Stimulated activated naive B cell treated with anti-CD40 and anti-IgM and Interleukin-4, amounts not matched to agents 10 μg/mL and 1 μg/mL and 100 μg/mL, for 72 hours (primary cell): ENCODE data around the gene WWOX.

ENCODE experiments used
- ATAC-seq, 2 donors: fragments of 150-1000 bp; cut with Tn5 transposase; replicated peaks; 2 replicates each; pipeline ENCODE4 v1.10.0; 2021; ENCODE audit warnings: moderate library complexity in 1 of 2
- DNase-seq: peaks from one replicate; pipeline ENCODE4 v3.0.0; 2021
- H3K27ac Mint-ChIP-seq: one replicate; pipeline ENCODE4 v1.8.0; 2022; ENCODE audit warnings: mild to moderate bottlenecking, mixed read lengths
- H3K27me3 Mint-ChIP-seq, 2 donors: one replicate each; pipeline ENCODE4 v1.8.0; 2022; ENCODE audit warnings: mixed read lengths in 2 of 2
- H3K36me3 Mint-ChIP-seq, 2 donors: one replicate each; pipeline ENCODE4 v1.8.0; 2022; ENCODE audit warnings: mixed read lengths in 2 of 2, mild to moderate bottlenecking in 1 of 2
- H3K4me1 Mint-ChIP-seq, 2 donors: one replicate each; pipeline ENCODE4 v1.8.0; 2022; ENCODE audit warnings: mixed read lengths in 2 of 2, mild to moderate bottlenecking in 1 of 2
- H3K4me3 Mint-ChIP-seq, 2 donors: one replicate each; pipeline ENCODE4 v1.8.0; 2022; ENCODE audit warnings: mild to moderate bottlenecking in 2 of 2, mixed read lengths in 2 of 2, moderate library complexity in 1 of 2
- H3K9me3 Mint-ChIP-seq, 2 donors: one replicate each; pipeline ENCODE4 v1.8.0; 2022; ENCODE audit warnings: mixed read lengths in 2 of 2, mild to moderate bottlenecking in 1 of 2

Gene WWOX

DNA sequence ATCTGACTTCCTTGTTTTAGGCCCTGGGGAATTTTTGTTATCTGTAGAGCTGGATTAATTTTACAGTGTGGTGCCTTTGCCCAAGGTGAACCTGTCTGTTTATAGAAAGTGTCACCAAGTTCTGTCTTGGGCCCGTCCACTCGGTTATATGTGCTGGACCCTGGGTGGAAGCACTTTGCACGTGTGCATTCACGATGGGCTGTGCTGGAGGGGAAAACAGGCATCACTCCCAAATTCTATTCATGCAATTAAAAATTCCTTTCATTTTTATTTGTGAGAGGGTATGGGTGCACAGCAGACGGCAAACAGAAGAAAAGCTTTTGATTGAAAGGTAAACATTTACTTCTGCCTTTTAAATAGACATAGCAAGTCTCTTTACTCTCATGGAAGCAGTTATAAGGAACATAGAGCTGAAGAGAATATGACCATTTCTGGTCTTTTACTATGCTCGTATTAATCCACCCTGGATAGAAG, 101.2 kb downstream of the WWOX start:
- peaks cover 0 to 2% of the 10 kb centered on the region in 2 donors for H3K9me3 Mint-ChIP-seq
- DNase-seq = no peak
- H3K36me3 Mint-ChIP-seq = peaks cover 0 to 3% of the 10 kb centered on the region in 2 donors
- ATAC-seq = no peak
- no peak overlapping the region for H3K4me3 Mint-ChIP-seq
- H3K27me3 Mint-ChIP-seq = no peaks in the 10 kb centered on the region
- H3K4me1 Mint-ChIP-seq = peaks cover 0 to 2% of the 10 kb centered on the region in 2 donors
- H3K27ac Mint-ChIP-seq = no peak overlapping the region

DNA sequence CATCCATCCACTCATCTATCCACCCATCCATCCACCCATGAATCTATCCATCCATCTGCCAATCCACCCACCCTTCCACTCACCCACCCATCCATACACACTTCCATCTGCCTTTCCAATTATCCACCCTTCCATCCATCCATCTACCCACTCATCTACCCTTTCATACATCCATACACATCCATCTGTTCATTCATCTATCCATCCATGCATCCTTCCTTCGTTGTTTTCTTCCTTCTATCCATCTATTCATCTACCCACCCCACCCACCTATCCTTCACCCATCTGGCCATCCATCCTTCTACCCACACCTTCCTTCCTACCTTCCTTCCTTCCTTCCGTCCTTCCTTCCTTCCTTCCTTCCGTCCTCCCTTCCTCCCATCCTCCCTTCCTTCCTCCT, 106.1 kb downstream of the WWOX start:
- Mint-ChIP-seq H3K9me3 (peaks cover 0 to 2% of the 10 kb centered on the region in 2 donors), H3K4me1 (no peaks in the 10 kb centered on the region), H3K36me3 (peaks cover 0 to 3% of the 10 kb centered on the region in 2 donors), H3K27me3 (no peaks in the 10 kb centered on the region), H3K27ac (no peak overlapping the region), H3K4me3 (no peak overlapping the region)
- ATAC-seq (no peak), DNase-seq (no peak)

DNA sequence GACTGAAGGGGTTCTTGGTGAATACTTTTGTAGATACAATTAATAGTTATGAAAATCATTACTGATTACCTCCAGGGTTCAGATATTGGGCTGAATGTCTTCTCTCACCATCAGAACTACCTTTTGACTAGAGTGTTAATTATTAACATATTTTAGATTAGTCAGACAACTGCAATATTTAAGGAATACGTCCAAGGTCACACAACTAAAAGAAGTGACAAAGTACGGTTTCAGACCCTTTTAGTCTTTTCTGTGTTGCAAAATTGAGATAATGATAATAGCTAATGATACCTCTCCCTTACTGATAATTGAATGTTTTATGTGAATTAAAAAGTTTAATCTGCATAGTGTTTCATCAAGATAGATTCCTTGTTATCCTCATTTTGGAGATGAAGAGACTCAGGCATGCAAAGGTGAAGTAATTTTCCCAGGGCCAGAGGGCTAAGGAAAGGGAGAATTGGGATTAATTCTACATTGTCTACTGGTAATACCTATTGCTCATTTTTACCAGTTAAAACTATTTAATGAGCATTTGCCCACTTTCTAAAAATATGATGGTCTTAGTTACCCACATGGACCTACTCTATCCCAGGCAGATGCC, 107.3 kb downstream of the WWOX start:
- peaks cover 0 to 7% of the 10 kb centered on the region in 2 donors for H3K36me3 Mint-ChIP-seq
- no peaks in the 10 kb centered on the region for H3K4me1 Mint-ChIP-seq
- no peak overlapping the region for H3K27ac Mint-ChIP-seq
- no peak overlapping the region for H3K4me3 Mint-ChIP-seq
- peaks cover 0 to 2% of the 10 kb centered on the region in 2 donors for H3K9me3 Mint-ChIP-seq
- ATAC-seq (no peak), DNase-seq (no peak)
- H3K27me3 Mint-ChIP-seq = no peaks in the 10 kb centered on the region

DNA sequence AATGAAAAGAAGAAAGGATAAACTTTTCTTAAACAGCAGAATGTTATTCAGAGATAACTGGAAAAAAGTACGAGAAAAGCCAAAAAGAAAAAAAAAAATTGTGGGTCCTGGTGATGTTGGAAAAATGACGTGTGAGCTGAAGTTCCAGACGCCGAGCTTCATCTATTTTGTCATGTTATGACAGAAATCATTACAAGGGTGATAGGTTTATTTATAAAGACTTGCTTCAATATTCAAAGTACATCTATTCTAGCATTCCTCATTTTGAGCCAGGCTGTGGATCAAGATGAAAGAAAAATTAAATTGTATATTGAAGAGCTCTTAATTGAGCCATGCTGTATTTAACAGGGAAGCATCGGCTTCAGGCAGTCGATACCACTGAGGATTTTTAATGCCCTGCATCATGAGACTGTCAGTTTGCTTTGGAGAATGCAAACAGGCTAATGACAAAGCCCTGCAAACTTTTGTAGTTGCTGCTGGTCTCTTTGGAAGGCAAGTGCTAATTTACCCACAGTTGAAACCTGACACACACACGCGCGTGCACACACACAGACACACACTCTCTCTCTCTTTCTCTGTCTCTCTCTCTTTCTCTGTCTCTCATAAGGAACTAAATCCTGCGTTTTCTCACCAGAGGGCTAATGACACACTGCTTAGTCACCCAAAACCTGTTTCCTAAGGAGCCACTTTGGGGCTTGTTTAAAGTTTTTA, 110.7 kb downstream of the WWOX start:
- no peaks in the 10 kb centered on the region for H3K27me3 Mint-ChIP-seq
- no peak overlapping the region for H3K4me3 Mint-ChIP-seq
- peaks cover 2 to 6% of the 10 kb centered on the region in 2 donors for H3K4me1 Mint-ChIP-seq
- no peak for DNase-seq
- H3K9me3 Mint-ChIP-seq = peaks cover 3% of the 10 kb centered on the region in 2 donors
- no peak overlapping the region for H3K27ac Mint-ChIP-seq
- peaks cover 0 to 6% of the 10 kb centered on the region in 2 donors for H3K36me3 Mint-ChIP-seq
- ATAC-seq = no peak

DNA sequence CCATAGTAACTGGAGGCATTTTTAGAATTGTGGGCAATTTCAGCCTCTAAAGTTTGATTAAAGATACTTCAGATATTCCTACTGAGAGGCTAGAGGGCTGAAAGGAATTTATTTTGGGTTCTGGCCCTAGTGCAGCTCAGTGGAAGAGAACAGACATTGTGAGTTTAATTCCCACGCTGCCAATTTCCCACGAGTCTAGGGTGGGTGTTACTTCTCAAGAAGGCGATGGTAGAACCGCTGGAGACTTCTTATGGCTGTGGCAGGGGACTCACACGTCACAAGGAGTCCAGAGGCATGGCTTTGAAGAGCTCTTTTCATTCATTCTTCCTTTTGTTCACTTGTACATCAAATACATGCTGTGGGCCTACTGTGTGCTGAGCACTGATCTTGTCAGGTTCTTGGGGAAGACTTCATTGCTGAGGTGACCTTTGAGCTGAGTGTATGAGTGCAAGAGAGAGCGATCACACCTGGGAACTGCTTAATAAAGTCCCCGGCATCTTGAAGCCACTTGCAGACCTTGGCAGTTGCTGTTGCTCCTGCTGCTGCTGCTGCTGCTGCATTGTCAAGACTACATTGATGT, 111.7 kb downstream of the WWOX start:
- peaks cover 0 to 10% of the 10 kb centered on the region in 2 donors for H3K36me3 Mint-ChIP-seq
- H3K4me1 Mint-ChIP-seq = peaks cover 2 to 9% of the 10 kb centered on the region in 2 donors
- H3K27ac Mint-ChIP-seq = no peak overlapping the region

DNA sequence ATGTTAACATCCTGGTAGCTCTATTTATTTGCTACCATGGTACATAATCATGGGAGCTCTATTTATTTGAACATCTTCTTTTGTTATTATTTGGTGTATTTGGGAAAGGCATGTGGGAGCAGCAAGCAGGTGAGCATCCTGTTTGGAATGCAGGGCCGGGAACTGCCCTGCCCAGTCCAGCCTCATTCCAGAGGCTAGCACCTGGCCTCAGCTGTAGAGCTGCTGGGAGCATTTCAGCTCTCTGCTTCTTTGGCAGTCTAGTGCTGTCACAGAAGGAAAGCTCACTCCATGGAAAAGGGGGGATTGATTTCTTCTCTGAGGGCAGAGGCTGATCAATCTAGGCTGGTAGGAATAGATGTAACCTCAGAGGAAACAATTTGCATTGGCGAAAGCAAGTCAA, 112.5 kb downstream of the WWOX start:
- ATAC-seq = no peak
- Mint-ChIP-seq H3K9me3 (peaks cover 3 to 5% of the 10 kb centered on the region in 2 donors), H3K4me1 (peaks cover 2 to 9% of the 10 kb centered on the region in 2 donors), H3K27me3 (no peaks in the 10 kb centered on the region), H3K36me3 (peaks cover under 1 to 10% of the 10 kb centered on the region in 2 donors), H3K27ac (no peak overlapping the region), H3K4me3 (no peak overlapping the region)
- DNase-seq = no peak

More for the DNA sequence above, 111.7 kb downstream of the WWOX start:
- Mint-ChIP-seq H3K27me3 (no peaks in the 10 kb centered on the region), H3K9me3 (peaks cover 3 to 5% of the 10 kb centered on the region in 2 donors), H3K4me3 (no peak overlapping the region)
- ATAC-seq (no peak), DNase-seq (no peak)

DNA sequence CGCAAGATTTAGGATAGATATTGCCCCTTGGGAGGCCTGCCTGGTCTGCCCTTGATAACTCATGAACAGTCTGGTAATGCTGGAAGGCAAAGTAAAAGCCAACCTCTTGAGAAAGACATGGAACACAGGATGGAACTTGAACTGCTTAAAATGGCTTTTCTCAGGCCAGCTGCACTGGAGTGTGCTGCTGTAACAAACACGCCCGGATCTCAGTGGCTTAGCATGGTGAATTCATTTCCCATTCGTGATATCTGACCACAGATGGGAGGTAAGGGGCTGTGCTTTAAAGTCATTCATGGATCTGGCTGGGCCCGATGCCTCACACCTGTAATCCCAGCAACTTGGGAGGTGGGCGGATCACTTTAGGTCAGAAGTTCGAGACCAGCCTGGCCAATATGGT, 113.2 kb downstream of the WWOX start:
- ATAC-seq (no peak), DNase-seq (no peak)
- H3K4me3 Mint-ChIP-seq = no peak overlapping the region
- H3K27ac Mint-ChIP-seq = no peak overlapping the region
- H3K36me3 Mint-ChIP-seq = peaks cover 3 to 10% of the 10 kb centered on the region in 2 donors
- H3K4me1 Mint-ChIP-seq = peaks cover 2 to 9% of the 10 kb centered on the region in 2 donors
- H3K27me3 Mint-ChIP-seq = no peaks in the 10 kb centered on the region
- peaks cover 3 to 5% of the 10 kb centered on the region in 2 donors for H3K9me3 Mint-ChIP-seq

DNA sequence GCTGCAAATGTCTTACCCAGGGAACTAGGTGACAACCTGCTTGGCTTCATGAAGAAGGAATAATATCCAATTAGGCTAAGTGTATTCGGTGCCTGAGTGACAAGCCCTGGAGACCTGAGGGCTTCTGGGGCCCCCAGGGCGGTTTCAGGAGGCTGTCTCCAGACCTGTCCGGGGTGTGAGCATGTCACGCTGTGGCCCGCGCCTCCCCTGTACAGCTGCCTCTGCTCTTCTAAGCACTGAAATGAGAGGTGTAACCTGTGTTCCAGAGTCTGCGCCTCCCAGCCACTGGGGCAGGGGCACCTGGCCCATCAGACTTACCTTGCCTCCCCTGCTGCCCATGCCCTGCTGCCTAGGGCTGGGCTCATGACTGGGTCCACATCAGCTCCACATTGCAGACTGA, 114.3 kb downstream of the WWOX start:
- DNase-seq = no peak
- no peak for ATAC-seq
- Mint-ChIP-seq H3K4me3 (no peak overlapping the region), H3K36me3 (peaks cover 5 to 10% of the 10 kb centered on the region in 2 donors), H3K9me3 (peaks cover 3 to 5% of the 10 kb centered on the region in 2 donors), H3K27ac (no peak overlapping the region), H3K4me1 (peaks cover 2 to 9% of the 10 kb centered on the region in 2 donors), H3K27me3 (no peaks in the 10 kb centered on the region)

DNA sequence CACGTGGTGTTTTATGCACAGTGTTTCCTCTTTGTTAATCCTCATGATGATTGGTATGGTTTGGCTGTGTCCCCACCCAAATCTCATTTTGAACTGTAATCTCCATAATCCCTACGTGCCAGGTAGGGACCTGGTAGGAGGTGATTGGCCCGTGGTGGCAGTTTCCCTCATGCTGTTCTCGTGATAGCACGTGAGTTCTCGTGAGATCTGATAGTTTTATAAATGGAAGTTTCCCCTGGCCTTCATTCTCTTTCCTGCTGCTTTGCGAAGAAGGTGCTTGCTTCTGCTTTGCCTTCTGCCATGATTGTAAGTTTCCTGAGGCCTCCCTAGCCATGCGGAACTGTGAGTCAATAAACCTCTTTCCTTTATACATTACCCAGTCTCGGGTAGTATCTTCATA, 115.8 kb downstream of the WWOX start:
- Mint-ChIP-seq H3K4me3 (no peak overlapping the region), H3K27ac (no peak overlapping the region), H3K27me3 (no peaks in the 10 kb centered on the region), H3K9me3 (peaks cover 3 to 5% of the 10 kb centered on the region in 2 donors), H3K36me3 (peaks cover 5 to 10% of the 10 kb centered on the region in 2 donors), H3K4me1 (peaks cover 2 to 9% of the 10 kb centered on the region in 2 donors)
- DNase-seq (no peak), ATAC-seq (no peak)

DNA sequence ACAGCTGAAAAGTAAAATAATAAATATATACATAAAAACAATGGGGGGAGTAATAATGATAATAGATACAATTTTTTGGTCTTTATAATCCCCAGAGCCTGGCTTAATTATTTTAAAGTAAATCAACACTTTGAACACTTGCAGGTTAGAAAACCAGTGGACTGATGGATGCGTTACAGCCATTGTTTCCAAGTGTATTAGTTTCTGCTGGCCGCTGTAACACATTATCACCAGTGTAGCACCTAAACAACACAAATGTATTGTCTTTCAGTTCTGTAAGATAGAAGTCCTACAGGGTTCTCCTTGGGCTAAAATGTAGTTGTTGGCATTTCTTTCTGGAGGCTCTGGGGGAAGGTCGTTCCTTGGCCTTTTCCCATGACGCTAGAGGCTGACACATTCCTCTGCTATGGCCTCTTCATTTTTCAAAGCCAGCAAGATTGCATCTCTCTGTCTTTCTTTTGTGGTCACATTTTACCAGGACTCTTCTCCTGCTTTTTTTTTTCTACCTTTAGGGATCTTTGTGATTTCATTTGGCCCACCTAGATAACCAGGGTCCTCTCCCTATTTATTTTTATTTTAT, 116.8 kb downstream of the WWOX start:
- DNase-seq = no peak
- peaks cover 3 to 5% of the 10 kb centered on the region in 2 donors for H3K9me3 Mint-ChIP-seq
- H3K27me3 Mint-ChIP-seq = no peaks in the 10 kb centered on the region
- no peak overlapping the region for H3K4me3 Mint-ChIP-seq
- no peak overlapping the region for H3K27ac Mint-ChIP-seq
- peaks cover 5 to 10% of the 10 kb centered on the region in 2 donors for H3K36me3 Mint-ChIP-seq
- peaks cover 2 to 11% of the 10 kb centered on the region in 2 donors for H3K4me1 Mint-ChIP-seq
- ATAC-seq = no peak

DNA sequence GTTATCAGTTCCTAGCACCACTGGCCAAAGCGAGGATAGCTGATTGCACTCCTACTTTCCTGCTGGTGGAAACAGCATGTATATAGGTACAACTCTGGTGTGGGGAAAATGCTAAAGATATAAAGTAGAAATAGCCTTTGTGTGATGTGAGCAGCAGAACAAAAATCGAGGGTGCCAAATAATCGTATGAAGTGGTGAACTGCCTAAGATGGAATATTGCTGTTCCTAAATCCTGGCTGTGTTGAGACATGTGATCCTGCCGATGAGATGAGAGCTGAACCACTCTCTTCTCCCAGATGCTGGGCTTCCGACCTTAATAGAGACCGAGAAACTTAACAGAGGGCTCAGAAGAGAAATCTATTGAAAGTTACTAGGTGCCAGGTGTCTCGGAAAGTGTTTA, 117.8 kb downstream of the WWOX start:
- Mint-ChIP-seq H3K27ac (no peak overlapping the region), H3K27me3 (no peaks in the 10 kb centered on the region)
- no peak for ATAC-seq

DNA sequence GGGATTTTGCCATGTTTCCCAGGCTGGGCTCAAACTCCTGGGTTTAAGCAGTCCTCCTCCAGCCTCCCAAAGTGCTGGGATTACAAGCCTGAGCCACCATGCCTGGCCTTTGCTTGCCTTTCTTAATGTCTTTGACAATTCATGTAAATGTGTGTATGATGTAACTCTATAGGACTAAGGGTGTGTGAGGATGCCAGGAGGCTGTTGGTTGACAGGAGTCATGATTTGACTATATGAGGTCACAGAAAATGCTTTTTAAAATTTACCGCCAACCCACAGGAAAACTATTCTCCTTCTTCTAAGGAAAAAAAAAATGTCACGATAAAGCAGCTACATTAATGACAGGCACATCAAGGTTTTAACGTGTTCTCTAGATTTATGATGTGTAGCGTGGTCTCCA, 118.8 kb downstream of the WWOX start:
- H3K9me3 Mint-ChIP-seq = peaks cover 3 to 6% of the 10 kb centered on the region in 2 donors
- peaks cover 0 to 2% of the 10 kb centered on the region in 2 donors for H3K27me3 Mint-ChIP-seq
- ATAC-seq (no peak), DNase-seq (no peak)
- H3K4me3 Mint-ChIP-seq = no peak overlapping the region
- H3K27ac Mint-ChIP-seq = no peak overlapping the region
- peaks cover 5% of the 10 kb centered on the region in 2 donors for H3K36me3 Mint-ChIP-seq
- peaks cover 2 to 19% of the 10 kb centered on the region in 2 donors for H3K4me1 Mint-ChIP-seq

More for the DNA sequence above, 117.8 kb downstream of the WWOX start:
- no peak for DNase-seq
- no peak overlapping the region for H3K4me3 Mint-ChIP-seq
- H3K4me1 Mint-ChIP-seq = peaks cover 2 to 19% of the 10 kb centered on the region in 2 donors
- H3K9me3 Mint-ChIP-seq = peaks cover 3 to 5% of the 10 kb centered on the region in 2 donors
- peaks cover 5% of the 10 kb centered on the region in 2 donors for H3K36me3 Mint-ChIP-seq

DNA sequence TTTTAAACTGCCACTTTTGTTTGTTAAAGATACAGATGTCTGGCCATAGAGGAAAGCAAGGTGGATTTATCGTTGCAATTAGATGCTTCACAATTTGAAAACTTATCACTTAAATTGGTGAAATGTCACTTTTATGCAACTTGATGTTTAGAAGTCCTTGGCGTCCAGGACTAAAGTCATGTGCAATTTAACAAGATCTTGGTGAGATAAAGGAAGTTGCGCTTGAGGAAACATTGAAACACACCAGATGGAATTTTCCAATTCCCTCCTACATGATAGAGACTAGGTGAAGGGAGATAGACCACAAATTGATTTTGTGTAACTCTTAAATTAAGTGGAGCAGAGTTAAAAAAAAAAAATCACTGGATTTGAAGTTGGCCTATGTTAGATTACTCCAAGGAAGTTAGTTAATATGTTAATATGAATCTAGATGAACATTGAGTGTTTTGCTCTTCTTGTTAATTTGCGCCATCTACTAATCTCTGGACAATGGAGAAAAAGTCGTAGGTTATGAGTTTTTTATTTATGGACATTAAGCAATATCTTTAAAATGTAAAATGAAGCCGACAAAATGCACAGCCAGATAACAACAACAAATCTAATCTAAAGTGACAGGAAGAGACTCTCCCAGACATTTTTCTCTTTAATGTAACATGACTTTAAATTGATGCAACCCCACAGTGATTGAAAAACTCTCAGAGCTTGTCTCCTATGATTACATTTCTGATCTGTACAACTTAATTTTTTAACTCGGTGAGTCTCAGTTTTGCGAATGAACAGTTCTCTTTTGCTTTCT, 119.6 kb downstream of the WWOX start:
- DNase-seq (no peak), ATAC-seq (no peak)
- Mint-ChIP-seq H3K27ac (no peak overlapping the region), H3K4me3 (no peak overlapping the region), H3K4me1 (peaks cover 2 to 19% of the 10 kb centered on the region in 2 donors), H3K27me3 (peaks cover 0 to 5% of the 10 kb centered on the region in 2 donors), H3K36me3 (peaks cover 5% of the 10 kb centered on the region in 2 donors), H3K9me3 (peaks cover 3 to 8% of the 10 kb centered on the region in 2 donors)

DNA sequence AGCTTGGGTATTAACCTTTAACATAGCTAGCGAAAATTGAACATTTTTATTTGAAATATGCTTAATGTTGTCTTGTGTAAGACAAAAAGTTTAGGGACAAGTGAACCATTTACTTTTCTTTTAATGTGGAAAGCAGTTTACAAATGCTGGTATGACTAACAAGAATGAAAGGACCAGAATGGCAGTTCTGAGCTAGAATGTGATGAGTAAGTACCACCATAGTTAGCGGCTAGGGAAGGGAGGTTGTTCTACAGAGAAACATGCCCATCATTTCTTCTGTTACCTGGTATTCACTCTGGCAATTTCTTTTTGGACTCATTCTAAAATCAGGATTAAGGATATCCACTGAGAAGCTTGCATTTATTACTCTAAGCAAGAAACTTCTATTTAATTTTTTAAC, 121.1 kb downstream of the WWOX start:
- H3K9me3 Mint-ChIP-seq = peaks cover 0 to 3% of the 10 kb centered on the region in 2 donors
- peaks cover 0 to 5% of the 10 kb centered on the region in 2 donors for H3K36me3 Mint-ChIP-seq
- ATAC-seq = no peak
- no peak for DNase-seq
- peaks cover 0 to 5% of the 10 kb centered on the region in 2 donors for H3K27me3 Mint-ChIP-seq
- peaks cover 0 to 10% of the 10 kb centered on the region in 2 donors for H3K4me1 Mint-ChIP-seq
- no peak overlapping the region for H3K27ac Mint-ChIP-seq
- no peak overlapping the region for H3K4me3 Mint-ChIP-seq
